Measurements from ENCODE around the gene KNCN. TPM values are rescaled to one million over a fixed set of nuclear protein-coding genes. Genes with fewer than 3 reads are reported as not detected.

KNCN gene
- total and polyA plus RNA-seq, 2 experiments from 2014 or later, result not detected

- 0 out of 2 replicates have a peak, but pooled peaks cover 5% of the 10 kb centered on the region for H3F3A ChIP-seq (replicated peaks; ENCODE audit: low read depth)
- peaks cover 60% of the 10 kb centered on the region for H3K27me3 Mint-ChIP-seq (ENCODE audit: insufficient read depth, low read depth, poor library complexity)
- H3K4me1 Mint-ChIP-seq, result peaks cover 64% of the 10 kb centered on the region
- ATAC-seq (peak; percentile 62), DNase-seq (ENCODE audit: low spot score) (peak; percentile 64)
- no peak overlapping the region for H3K27ac ChIP-seq (ENCODE audit: low read depth)
- peaks cover 3% of the 10 kb centered on the region; the same call in 1 of the 3 replicates for H3K9me3 Mint-ChIP-seq
- peak overlapping the region; percentile 64 for H3K4me2 ChIP-seq
- H3K27me3 ChIP-seq (ENCODE audit: insufficient read depth), result peaks cover 85% of the 10 kb centered on the region
- H3K9me2 ChIP-seq (ENCODE audit: insufficient read depth), result no peaks in the 10 kb centered on the region
- no peaks in the 10 kb centered on the region for H4K20me1 ChIP-seq (replicated peaks; ENCODE audit: insufficient read depth)
- peak overlapping the region; percentile 56; the same call in 1 of the 2 replicates for H2AFZ ChIP-seq
- H3K27ac Mint-ChIP-seq, result 0 out of 2 replicates have a peak overlapping the region, but pooled peaks have one; percentile 20
- TF ChIP-seq ETS1 (IDR thresholded peaks at IDR 0.05) (no peak), CREB1 (CRISPR knock-in tag; IDR thresholded peaks at IDR 0.05; ENCODE audit: low read depth) (no peak), EZH2 (IDR thresholded peaks at IDR 0.05; ENCODE audit: low read depth, unreplicated experiment) (no peak), REST (IDR thresholded peaks at IDR 0.05; ENCODE audit: unreplicated experiment) (no peak), JUNB (IDR thresholded peaks at IDR 0.05; ENCODE audit: unreplicated experiment) (no peak), ZNF114 (CRISPR knock-in tag; IDR thresholded peaks at IDR 0.05) (no peak), ZNF331 (CRISPR knock-in tag; IDR thresholded peaks at IDR 0.05; ENCODE audit: low read depth) (no peak), STAT1 (IDR thresholded peaks at IDR 0.05; ENCODE audit: unreplicated experiment) (no peak), ZNF462 (CRISPR knock-in tag; IDR thresholded peaks at IDR 0.05) (no peak), POLR2AphosphoS5 (IDR thresholded peaks at IDR 0.05; ENCODE audit: low read depth) (no peak), EZH2phosphoT487 (IDR thresholded peaks at IDR 0.05; ENCODE audit: unreplicated experiment) (no peak), NANOG (IDR thresholded peaks at IDR 0.05; ENCODE audit: borderline replicate concordance) (no peak), CTCF (conservative IDR thresholded peaks at IDR 0.05; ENCODE audit: low read depth in 2 of 2) (no peak)
- peaks cover 52% of the 10 kb centered on the region for H3K4me1 ChIP-seq (ENCODE audit: insufficient read depth)
- H3K79me2 ChIP-seq (replicated peaks; ENCODE audit: insufficient read depth), result no peaks in the 10 kb centered on the region
- no peaks in the 10 kb centered on the region for H3K36me3 Mint-ChIP-seq (ENCODE audit: low read depth)
- no peak overlapping the region for H3K4me3 ChIP-seq
- no peak overlapping the region for H3K4me3 Mint-ChIP-seq
- H3K36me3 ChIP-seq (ENCODE audit: insufficient read depth), result no peaks in the 10 kb centered on the region
Measured at GRCh38 chr1:46520063-46520911, 31.2 kb downstream of the KNCN start.
